ENCODE data around the gene PLEKHG5. TPM values are rescaled to one million over a fixed set of nuclear protein-coding genes. Genes with fewer than 3 reads are reported as not detected.

Gene PLEKHG5
- 0.34 and 1.6 TPM in 2 replicates for total RNA-seq (2014; rRNA removed; shearing (Covaris generic))

- peaks cover 21% of the 10 kb centered on the region for H3K4me1 ChIP-seq (replicated peaks)
- no peaks in the 10 kb centered on the region; the same call in 1 of the 2 replicates for H3K27me3 ChIP-seq (replicated peaks)
- no peaks in the 10 kb centered on the region for H3K36me3 ChIP-seq
- H3K27ac ChIP-seq: peak within 1 kb of the TSS; percentile 57
- H3K4me3 ChIP-seq: peak within 1 kb of the TSS; percentile 44
- no peaks in the 10 kb centered on the region for H3K9me3 ChIP-seq (replicated peaks)
- DNase-seq (ENCODE audit: low read depth in 1 of 2, low spot score in 2 of 2): peak; percentile 72 to 85
Measured at GRCh38 chr1:6491480-6491962, at the start of gene PLEKHG5. TSS of gene PLEKHG5 (minus strand) at chr1:6491667. CDS start at chr1:6477571, 14,096 bp downstream.

GRCh38 chr1:6538956-6539355 lies 47.5 kb upstream of the PLEKHG5 start:
- no peak overlapping the region for H3K4me3 ChIP-seq
- H3K27ac ChIP-seq: peak overlapping the region; percentile 6
- H3K4me1 ChIP-seq (replicated peaks): peaks cover 12% of the 10 kb centered on the region
- DNase-seq (ENCODE audit: low read depth in 1 of 2, low spot score in 2 of 2): peak in 1 of 2 experiments; percentile 66
- H3K9me3 ChIP-seq (replicated peaks): no peaks in the 10 kb centered on the region
- H3K36me3 ChIP-seq: peaks cover 49% of the 10 kb centered on the region
- H3K27me3 ChIP-seq (replicated peaks): no peaks in the 10 kb centered on the region

GRCh38 chr1:6536291-6536690 lies 44.8 kb upstream of the PLEKHG5 start:
- peaks cover 12% of the 10 kb centered on the region for H3K4me1 ChIP-seq (replicated peaks)
- H3K4me3 ChIP-seq: no peak overlapping the region
- H3K36me3 ChIP-seq: peaks cover 56% of the 10 kb centered on the region
- H3K27me3 ChIP-seq (replicated peaks): no peaks in the 10 kb centered on the region
- H3K27ac ChIP-seq: no peak overlapping the region
- DNase-seq (ENCODE audit: low read depth in 1 of 2, low spot score in 2 of 2): no peak
- no peaks in the 10 kb centered on the region for H3K9me3 ChIP-seq (replicated peaks)

GRCh38 chr1:6535214-6535613 lies 43.7 kb upstream of the PLEKHG5 start:
- Histone ChIP-seq H3K27me3 (replicated peaks) (no peaks in the 10 kb centered on the region), H3K27ac (no peak overlapping the region), H3K4me1 (replicated peaks) (peaks cover 12% of the 10 kb centered on the region), H3K36me3 (peaks cover 60% of the 10 kb centered on the region), H3K4me3 (no peak overlapping the region), H3K9me3 (replicated peaks) (no peaks in the 10 kb centered on the region)
- no peak for DNase-seq (ENCODE audit: low read depth in 1 of 2, low spot score in 2 of 2)

GRCh38 chr1:6534248-6534822 lies 42.9 kb upstream of the PLEKHG5 start:
- no peak for DNase-seq (ENCODE audit: low read depth in 1 of 2, low spot score in 2 of 2)
- Histone ChIP-seq H3K4me1 (replicated peaks) (peaks cover 7% of the 10 kb centered on the region), H3K9me3 (replicated peaks) (no peaks in the 10 kb centered on the region), H3K27me3 (replicated peaks) (no peaks in the 10 kb centered on the region), H3K4me3 (no peak overlapping the region), H3K27ac (no peak overlapping the region), H3K36me3 (peaks cover 66% of the 10 kb centered on the region)

- Histone ChIP-seq H3K9me3 (replicated peaks) (no peaks in the 10 kb centered on the region), H3K4me1 (replicated peaks) (no peaks in the 10 kb centered on the region), H3K36me3 (peaks cover 78% of the 10 kb centered on the region), H3K4me3 (no peak overlapping the region), H3K27me3 (replicated peaks) (no peaks in the 10 kb centered on the region), H3K27ac (no peak overlapping the region)
- no peak for DNase-seq (ENCODE audit: low read depth in 1 of 2, low spot score in 2 of 2)
Measured at GRCh38 chr1:6531996-6532395, 40.5 kb upstream of the PLEKHG5 start.

- Histone ChIP-seq H3K27ac (no peak overlapping the region), H3K36me3 (peaks cover 88% of the 10 kb centered on the region), H3K4me3 (no peak overlapping the region), H3K27me3 (replicated peaks) (no peaks in the 10 kb centered on the region), H3K4me1 (replicated peaks) (no peaks in the 10 kb centered on the region), H3K9me3 (replicated peaks) (no peaks in the 10 kb centered on the region)
- no peak for DNase-seq (ENCODE audit: low read depth in 1 of 2, low spot score in 2 of 2)
Measured at GRCh38 chr1:6530504-6531160, 39.2 kb upstream of the PLEKHG5 start.

- Histone ChIP-seq H3K9me3 (replicated peaks) (no peaks in the 10 kb centered on the region), H3K36me3 (peaks cover 86% of the 10 kb centered on the region), H3K4me3 (no peak overlapping the region), H3K4me1 (replicated peaks) (no peaks in the 10 kb centered on the region), H3K27me3 (replicated peaks) (no peaks in the 10 kb centered on the region), H3K27ac (no peak overlapping the region)
- no peak for DNase-seq (ENCODE audit: low read depth in 1 of 2, low spot score in 2 of 2)
Measured at GRCh38 chr1:6528492-6528891, 37.0 kb upstream of the PLEKHG5 start.

- H3K9me3 ChIP-seq (replicated peaks): no peaks in the 10 kb centered on the region
- H3K4me1 ChIP-seq (replicated peaks): no peaks in the 10 kb centered on the region
- H3K4me3 ChIP-seq: no peak overlapping the region
- H3K27ac ChIP-seq: no peak overlapping the region
- DNase-seq (ENCODE audit: low read depth in 1 of 2, low spot score in 2 of 2): no peak
- H3K36me3 ChIP-seq: peaks cover 64% of the 10 kb centered on the region
- H3K27me3 ChIP-seq (replicated peaks): no peaks in the 10 kb centered on the region
Measured at GRCh38 chr1:6526316-6526715, 34.8 kb upstream of the PLEKHG5 start.

- no peaks in the 10 kb centered on the region for H3K27me3 ChIP-seq (replicated peaks)
- no peaks in the 10 kb centered on the region for H3K9me3 ChIP-seq (replicated peaks)
- H3K4me3 ChIP-seq: no peak overlapping the region
- H3K27ac ChIP-seq: no peak overlapping the region
- DNase-seq (ENCODE audit: low read depth in 1 of 2, low spot score in 2 of 2): no peak
- H3K4me1 ChIP-seq (replicated peaks): no peaks in the 10 kb centered on the region; the same call in 1 of the 2 replicates
- H3K36me3 ChIP-seq: peaks cover 39% of the 10 kb centered on the region
Measured at GRCh38 chr1:6523566-6523965, 32.1 kb upstream of the PLEKHG5 start.

- no peaks in the 10 kb centered on the region; the same call in 1 of the 2 replicates for H3K4me1 ChIP-seq (replicated peaks)
- H3K36me3 ChIP-seq: peaks cover 23% of the 10 kb centered on the region
- no peak for DNase-seq (ENCODE audit: low read depth in 1 of 2, low spot score in 2 of 2)
- H3K9me3 ChIP-seq (replicated peaks): no peaks in the 10 kb centered on the region
- no peaks in the 10 kb centered on the region for H3K27me3 ChIP-seq (replicated peaks)
- H3K27ac ChIP-seq: no peak overlapping the region
- H3K4me3 ChIP-seq: no peak overlapping the region
Measured at GRCh38 chr1:6521536-6521935, 30.1 kb upstream of the PLEKHG5 start.

- H3K36me3 ChIP-seq: peaks cover 9% of the 10 kb centered on the region; the same call in 1 of the 2 replicates
- H3K9me3 ChIP-seq (replicated peaks): no peaks in the 10 kb centered on the region
- peaks cover 4% of the 10 kb centered on the region for H3K4me1 ChIP-seq (replicated peaks)
- H3K27me3 ChIP-seq (replicated peaks): no peaks in the 10 kb centered on the region
- peak in 1 of 2 experiments; percentile 47 for DNase-seq (ENCODE audit: low read depth in 1 of 2, low spot score in 2 of 2)
- H3K4me3 ChIP-seq: no peak overlapping the region
- H3K27ac ChIP-seq: no peak overlapping the region
Measured at GRCh38 chr1:6519935-6520671, 28.6 kb upstream of the PLEKHG5 start.

- no peak overlapping the region for H3K4me3 ChIP-seq
- no peak for DNase-seq (ENCODE audit: low read depth in 1 of 2, low spot score in 2 of 2)
- H3K9me3 ChIP-seq (replicated peaks): no peaks in the 10 kb centered on the region
- peaks cover 4% of the 10 kb centered on the region for H3K4me1 ChIP-seq (replicated peaks)
- H3K27ac ChIP-seq: no peak overlapping the region
- H3K36me3 ChIP-seq: peaks cover 8% of the 10 kb centered on the region; the same call in 1 of the 2 replicates
- no peaks in the 10 kb centered on the region for H3K27me3 ChIP-seq (replicated peaks)
Measured at GRCh38 chr1:6519491-6519934, 28.0 kb upstream of the PLEKHG5 start.

GRCh38 chr1:6517435-6517851 lies 26.0 kb upstream of the PLEKHG5 start:
- Histone ChIP-seq H3K4me1 (replicated peaks) (peaks cover 4% of the 10 kb centered on the region), H3K27ac (no peak overlapping the region), H3K4me3 (no peak overlapping the region), H3K27me3 (replicated peaks) (no peaks in the 10 kb centered on the region), H3K9me3 (replicated peaks) (no peaks in the 10 kb centered on the region), H3K36me3 (no peaks in the 10 kb centered on the region)
- no peak for DNase-seq (ENCODE audit: low read depth in 1 of 2, low spot score in 2 of 2)

Measured in SJSA1 (cell line).